SKM-1 (cell line): ENCODE data around the gene IDE.
"Not testable (repeated sequence)": the region's sequence is repeated elsewhere in the genome, so short reads cannot be mapped to it uniquely, and the experiment has no call there.

Source experiments
- DNase-seq: peaks from one replicate; lab custom pipeline; 2025; ENCODE audit not compliant: unreplicated experiment; lab: John Stamatoyannopoulos, UW

IDE gene

GRCh38 chr10:92420546-92421275, 153.2 kb downstream of the IDE start:
- no peak for DNase-seq

GRCh38 chr10:92419740-92420545, 153.9 kb downstream of the IDE start:
- DNase-seq, result no peak

GRCh38 chr10:92418891-92419290, 155.0 kb downstream of the IDE start:
- no peak for DNase-seq

- no peak for DNase-seq
Observed at GRCh38 chr10:92418221-92418620, 155.7 kb downstream of the IDE start.

- no peak for DNase-seq
Observed at GRCh38 chr10:92413519-92413918, 160.4 kb downstream of the IDE start.

- DNase-seq, result no peak
Observed at GRCh38 chr10:92413011-92413410, 160.9 kb downstream of the IDE start.

GRCh38 chr10:92411406-92411805, 162.5 kb downstream of the IDE start:
- DNase-seq, result no peak

- no peak for DNase-seq
Observed at GRCh38 chr10:92410501-92410900, 163.4 kb downstream of the IDE start.

- no peak for DNase-seq
Observed at GRCh38 chr10:92408017-92408361, 165.9 kb downstream of the IDE start.

GRCh38 chr10:92407305-92408016, 166.4 kb downstream of the IDE start:
- no peak for DNase-seq

GRCh38 chr10:92405419-92405924, 168.4 kb downstream of the IDE start:
- DNase-seq, result no peak

GRCh38 chr10:92404612-92405418, 169.1 kb downstream of the IDE start:
- DNase-seq, result no peak

GRCh38 chr10:92402234-92402633, 171.7 kb downstream of the IDE start:
- not testable (repeated sequence) for DNase-seq
